Dermis microvascular lymphatic vessel endothelial cell (primary cell): ENCODE results near the gene NBL1. TPM values are rescaled to one million over a fixed set of nuclear protein-coding genes. Genes with fewer than 3 reads are reported as not detected.

Source experiments
- DNase-seq, 2 donors: peaks; one replicate each; pipeline versions ENCODE4 v3.0.0 to v3.0.0-alpha.2; 2010; ENCODE audit warnings: low read depth in 2 of 2
- total RNA-seq: library from RNA; depleted of rRNA; stranded (reverse); fragments of >200 nt; gene quantifications from 2 replicates; pipeline ENCODE4 v1.2.1, GENCODE V29; 2014

Gene NBL1
- total RNA-seq, 1 donor from 2014 or later = 91.4 TPM

DNA sequence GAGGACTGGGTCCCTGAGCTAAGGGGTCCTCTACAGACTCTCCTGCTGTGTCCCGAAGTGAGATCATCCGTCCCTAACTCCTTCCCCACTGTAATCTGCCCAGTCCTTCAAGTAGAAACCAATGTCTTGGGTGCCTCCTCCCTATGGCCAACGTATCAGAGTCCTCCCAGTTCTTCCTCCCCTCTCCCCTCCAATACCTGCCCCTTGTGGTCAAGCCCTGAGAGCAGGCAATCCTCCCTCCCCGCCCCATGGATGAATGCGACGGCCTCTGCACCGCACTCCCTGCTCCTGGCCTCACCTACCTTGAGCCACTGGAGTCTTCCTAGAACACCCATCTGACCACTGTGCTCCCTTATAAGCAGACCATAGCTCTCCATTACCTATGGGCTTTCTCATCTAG is 51.7 kb downstream of the NBL1 start:
- DNase-seq = no peak

GRCh38 chr1:19696820-19697219 is 52.7 kb downstream of the NBL1 start:
- DNase-seq = no peak

DNA sequence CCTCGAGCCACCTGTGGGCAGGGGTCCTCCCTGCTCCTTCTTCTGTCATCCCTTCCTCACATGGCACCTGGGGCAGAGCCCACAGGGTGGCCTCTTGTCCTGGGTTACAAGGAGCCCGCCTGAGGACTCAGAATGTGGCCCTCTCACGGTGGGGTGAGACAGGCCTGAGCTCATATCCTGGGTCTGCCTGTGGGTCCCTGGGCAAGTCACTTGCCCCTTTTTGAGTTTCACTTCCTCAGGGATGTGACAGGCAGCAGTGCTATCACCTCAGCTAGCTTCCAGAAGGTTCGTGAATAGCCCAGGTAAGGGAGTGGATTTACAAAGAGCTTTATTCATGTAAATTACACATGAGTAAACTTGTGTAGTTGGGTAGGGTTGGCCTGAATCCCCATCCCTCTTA is 54.1 kb downstream of the NBL1 start:
- no peak for DNase-seq

DNA sequence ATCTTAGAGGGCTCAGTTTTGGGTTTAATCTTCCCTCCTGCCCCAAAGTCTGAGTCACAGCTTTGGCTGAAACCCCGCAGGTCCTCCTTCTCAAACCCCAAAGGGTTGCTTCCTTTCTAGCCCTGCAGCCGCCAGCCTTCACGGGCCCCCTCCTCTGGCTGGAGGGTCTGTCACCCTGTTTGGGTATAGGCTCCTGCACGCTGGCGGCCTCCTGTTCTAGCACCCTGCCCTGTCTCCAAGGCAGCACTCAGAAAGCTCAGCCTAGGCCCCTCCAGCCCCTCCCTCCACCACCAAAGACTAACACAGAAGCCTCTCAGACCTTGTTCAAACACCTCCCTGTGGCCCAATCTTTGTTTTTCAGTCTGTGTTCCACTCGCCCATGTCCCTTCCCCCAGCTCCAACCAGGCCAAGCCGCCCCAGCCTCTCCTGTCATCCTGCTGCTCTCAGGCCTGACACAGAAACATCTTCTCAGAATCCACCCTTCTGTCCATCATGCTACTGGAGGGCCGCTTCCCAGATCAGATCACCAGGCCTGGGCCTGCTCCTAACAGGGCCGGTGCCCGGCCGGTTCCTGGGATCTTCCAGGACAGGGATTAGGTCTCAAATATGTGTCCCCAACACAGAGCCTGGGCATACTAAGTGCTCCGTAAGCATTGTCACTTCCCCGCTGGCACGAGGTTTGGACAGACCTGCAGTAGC is 56.1 kb downstream of the NBL1 start:
- DNase-seq = no peak

DNA sequence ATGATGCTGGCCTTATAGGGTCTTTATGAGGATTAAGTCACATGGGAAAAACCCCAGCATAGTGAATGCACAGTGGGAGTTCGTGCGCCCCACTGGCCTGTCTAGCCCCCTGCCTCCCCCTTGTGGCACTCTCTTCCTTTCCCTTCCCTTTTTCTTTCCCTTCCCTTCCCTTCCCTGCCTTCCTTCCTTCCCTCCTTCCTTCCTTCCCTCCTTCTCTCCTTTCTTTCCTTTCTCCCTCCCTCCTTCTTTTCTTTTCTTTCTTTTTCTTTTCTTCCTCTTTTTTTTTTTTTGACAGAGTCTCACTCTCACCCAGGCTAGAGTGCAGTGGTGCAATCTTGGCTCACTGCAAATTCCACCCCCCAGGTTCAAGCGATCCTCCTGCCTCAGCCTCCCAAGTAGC is 59.2 kb downstream of the NBL1 start:
- DNase-seq = no peak

- peak; percentile 45 to 66 for DNase-seq
These were observed 60.4 kb downstream of the NBL1 start for GRCh38 chr1:19704247-19705113.

DNA sequence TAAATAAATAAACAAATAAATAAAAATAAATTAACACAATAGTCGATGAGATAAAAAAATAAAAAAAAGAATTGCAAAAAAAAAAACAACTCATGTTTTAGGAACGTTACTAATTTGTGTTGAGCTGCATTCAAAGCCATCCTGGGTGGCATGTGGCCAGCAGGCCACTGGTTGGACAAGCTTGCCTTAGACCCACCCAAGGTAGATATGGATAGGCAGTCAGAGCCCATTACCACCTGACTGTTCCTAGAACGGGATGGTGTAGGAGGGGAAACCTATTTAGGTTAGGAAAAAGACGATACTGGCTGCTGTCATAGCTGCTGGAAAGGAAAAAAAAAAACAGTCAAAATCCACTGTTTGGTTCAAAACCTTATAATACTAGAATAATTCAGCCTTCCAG is 61.4 kb downstream of the NBL1 start:
- no peak for DNase-seq

DNA sequence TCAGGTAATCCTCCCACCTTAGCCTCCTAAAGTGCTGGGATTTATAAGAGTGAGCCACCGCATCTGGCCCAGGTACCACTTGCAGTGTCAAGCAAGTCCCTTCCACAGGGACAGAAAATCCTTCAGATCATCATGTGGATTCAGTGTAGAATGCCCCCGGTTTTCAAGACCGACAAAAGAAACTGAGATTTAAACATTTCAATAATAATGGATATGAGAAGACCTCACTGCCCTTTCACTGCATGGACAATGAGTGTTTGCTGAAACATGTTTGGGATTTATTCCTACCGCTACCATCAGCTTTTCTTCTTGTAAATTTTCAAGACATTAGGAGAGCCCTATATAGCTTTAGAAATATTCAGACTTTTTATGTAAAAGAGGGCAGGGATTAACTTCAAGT is 62.0 kb downstream of the NBL1 start:
- DNase-seq = no peak

Other genes with a start within 250 kb of the NBL1 start
- gene CAPZB, start 158.8 kb upstream of the NBL1 start, total RNA-seq = 119 and 202 TPM in 2 replicates
- gene HTR6, start 20.6 kb downstream of the NBL1 start, total RNA-seq = under 0.01 and 0.13 TPM in 2 replicates
- 6.7 and 9.6 TPM in 2 replicates for gene TMCO4, start 155.6 kb downstream of the NBL1 start, total RNA-seq
- gene RNF186, start 171.0 kb downstream of the NBL1 start, total RNA-seq = not detected in 2 replicates
- 2.2 and 2.4 TPM in 2 replicates for gene OTUD3, start 238.1 kb downstream of the NBL1 start, total RNA-seq